B cell (primary cell): ENCODE measurements around the gene POGLUT2.

Source experiments
- EZH2 ChIP-seq: IDR thresholded peaks from 2 replicates; pipeline ENCODE4 v1.6.1; 2012; ENCODE audit warnings: borderline replicate concordance, low read depth, mild to moderate bottlenecking, moderate library complexity, low read length; ENCODE audit not compliant: insufficient read depth, poor library complexity, severe bottlenecking
- TF ChIP-seq, protein P1 (sequence below): fragments of 200-600 bp; IDR thresholded peaks from one replicate; pipeline ENCODE4 v1.8.0; 2022; ENCODE audit warnings: antibody characterized with exemption, mild to moderate bottlenecking

DNA sequence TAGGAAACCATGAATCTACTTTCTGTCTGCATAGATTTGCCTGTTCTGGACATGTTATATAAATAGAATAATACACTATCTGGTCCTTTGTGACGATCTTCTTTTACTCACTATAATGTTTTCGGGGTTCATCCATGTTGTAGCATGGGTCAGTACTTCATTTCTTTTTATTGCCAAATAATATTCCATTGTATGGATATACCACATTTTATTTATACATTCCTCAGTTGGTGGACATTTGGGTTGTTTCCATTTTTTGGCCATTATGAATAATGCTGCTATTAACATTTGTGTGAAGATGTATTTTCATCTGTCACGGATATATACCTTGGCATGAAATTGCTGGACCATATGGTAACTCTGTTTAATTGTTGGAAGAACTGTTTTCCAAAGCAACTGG, 6.9 kb upstream of the POGLUT2 start:
- TF ChIP-seq, protein P1, sequence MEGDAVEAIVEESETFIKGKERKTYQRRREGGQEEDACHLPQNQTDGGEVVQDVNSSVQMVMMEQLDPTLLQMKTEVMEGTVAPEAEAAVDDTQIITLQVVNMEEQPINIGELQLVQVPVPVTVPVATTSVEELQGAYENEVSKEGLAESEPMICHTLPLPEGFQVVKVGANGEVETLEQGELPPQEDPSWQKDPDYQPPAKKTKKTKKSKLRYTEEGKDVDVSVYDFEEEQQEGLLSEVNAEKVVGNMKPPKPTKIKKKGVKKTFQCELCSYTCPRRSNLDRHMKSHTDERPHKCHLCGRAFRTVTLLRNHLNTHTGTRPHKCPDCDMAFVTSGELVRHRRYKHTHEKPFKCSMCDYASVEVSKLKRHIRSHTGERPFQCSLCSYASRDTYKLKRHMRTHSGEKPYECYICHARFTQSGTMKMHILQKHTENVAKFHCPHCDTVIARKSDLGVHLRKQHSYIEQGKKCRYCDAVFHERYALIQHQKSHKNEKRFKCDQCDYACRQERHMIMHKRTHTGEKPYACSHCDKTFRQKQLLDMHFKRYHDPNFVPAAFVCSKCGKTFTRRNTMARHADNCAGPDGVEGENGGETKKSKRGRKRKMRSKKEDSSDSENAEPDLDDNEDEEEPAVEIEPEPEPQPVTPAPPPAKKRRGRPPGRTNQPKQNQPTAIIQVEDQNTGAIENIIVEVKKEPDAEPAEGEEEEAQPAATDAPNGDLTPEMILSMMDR = no peak
- no peak for TF ChIP-seq EZH2
